HPDE6-E6E7 (cell line): ENCODE measurements around the gene SMAD3.

Experiments
- DNase-seq: peaks from one replicate; pipeline ENCODE4 v3.0.0; 2011; ENCODE audit warnings: missing footprints; ENCODE audit errors: extremely low spot score

The SMAD3 gene

DNA sequence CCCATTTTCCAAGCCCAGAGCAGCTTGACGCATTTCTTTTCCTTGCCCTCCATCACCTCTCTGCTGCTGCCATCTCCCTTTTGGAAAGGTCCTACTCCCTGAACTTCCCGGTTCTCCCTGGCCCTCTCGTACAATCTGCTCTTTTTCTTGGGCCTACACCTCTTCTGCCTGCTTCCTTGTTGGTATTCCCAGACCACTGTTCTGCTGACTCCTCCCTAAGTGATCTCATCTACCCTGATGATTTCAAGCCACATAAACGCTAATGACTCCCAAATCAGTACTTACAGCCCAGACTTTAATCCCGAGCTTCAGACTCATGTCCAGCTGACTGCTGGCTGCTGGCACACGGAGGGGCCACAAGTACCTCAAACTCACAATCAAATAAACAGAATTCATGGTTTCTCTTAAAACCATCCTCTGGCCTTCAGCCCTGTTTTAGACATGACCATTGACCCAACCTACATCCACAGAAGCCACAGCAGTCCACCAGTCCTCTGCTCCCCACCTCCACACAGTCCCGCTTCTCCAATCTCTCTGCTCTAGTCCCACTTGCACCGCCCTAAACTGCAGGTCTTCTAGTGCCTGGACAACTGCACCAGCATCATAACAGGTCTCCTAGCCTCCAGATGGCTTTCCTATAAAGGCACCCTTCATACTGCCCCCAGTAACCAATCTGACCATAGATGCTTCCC, 131.4 kb downstream of the SMAD3 start:
- DNase-seq = no peak

DNA sequence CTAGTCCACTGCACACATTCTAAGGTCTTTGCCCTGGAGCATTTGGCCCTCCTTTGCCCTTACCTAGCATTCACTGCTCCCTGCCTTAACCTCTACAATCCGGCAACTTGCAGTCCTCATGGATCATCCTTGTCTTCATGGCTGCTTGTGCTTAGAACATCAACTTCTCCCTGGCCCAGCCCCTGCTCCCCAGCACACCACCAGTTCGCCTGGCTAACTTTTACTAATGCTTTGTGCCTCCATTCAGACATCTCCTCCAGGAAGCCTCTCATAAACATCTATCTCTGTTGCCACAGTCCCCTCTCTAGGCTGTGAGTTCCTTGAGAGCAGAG, 131.9 kb downstream of the SMAD3 start:
- DNase-seq = no peak

GRCh38 chr15:67198157-67198754, 132.9 kb downstream of the SMAD3 start:
- no peak for DNase-seq

- no peak for DNase-seq
These were observed 134.0 kb downstream of the SMAD3 start for GRCh38 chr15:67199391-67199790.

DNA sequence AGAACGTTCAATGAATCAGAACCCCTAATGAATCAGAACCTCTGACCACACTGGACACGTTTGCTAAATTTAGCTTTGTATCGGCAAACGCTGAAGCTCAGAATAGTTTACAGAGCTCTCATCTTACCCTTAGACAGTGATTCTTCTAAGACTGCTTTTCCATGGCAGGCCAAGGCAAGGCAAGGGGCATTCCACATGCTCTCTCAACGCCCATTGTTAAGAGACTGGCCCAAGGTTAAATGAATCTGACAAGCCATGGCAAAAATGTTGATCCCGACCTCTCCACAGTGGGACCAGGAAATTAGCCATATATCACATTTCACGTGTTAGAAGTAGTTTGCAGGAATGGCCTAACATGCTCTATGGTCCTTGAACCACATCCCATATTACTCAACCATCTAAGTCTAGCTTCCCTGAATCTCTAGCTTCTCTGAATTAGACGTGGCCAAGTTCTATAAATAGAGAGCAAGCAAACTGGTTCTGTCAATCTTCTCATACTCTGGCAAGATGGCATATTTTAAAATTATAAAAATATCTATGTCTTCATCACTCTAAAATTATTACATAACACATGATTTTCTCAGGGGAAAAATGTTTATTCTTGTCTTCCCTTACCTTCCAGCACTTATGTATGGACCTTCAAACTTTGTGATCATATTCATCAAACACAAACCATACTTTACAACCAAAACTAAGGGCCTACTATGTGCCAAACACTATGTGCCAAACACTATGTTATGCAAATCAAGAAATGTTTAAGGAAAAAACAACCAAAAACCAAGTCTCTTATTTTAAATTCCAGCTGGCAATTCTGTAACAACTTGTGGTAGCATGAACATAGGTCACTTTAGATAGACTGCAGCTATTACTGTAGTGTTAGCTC, 134.7 kb downstream of the SMAD3 start:
- no peak for DNase-seq

GRCh38 chr15:67201136-67201535, 135.7 kb downstream of the SMAD3 start:
- no peak for DNase-seq

GRCh38 chr15:67202091-67202490, 136.7 kb downstream of the SMAD3 start:
- no peak for DNase-seq

- DNase-seq = no peak
These were observed 137.6 kb downstream of the SMAD3 start for GRCh38 chr15:67202991-67203390.

GRCh38 chr15:67207555-67208207, 142.3 kb downstream of the SMAD3 start:
- DNase-seq = no peak

- no peak for DNase-seq
These were observed 143.0 kb downstream of the SMAD3 start for GRCh38 chr15:67208396-67208795.

DNA sequence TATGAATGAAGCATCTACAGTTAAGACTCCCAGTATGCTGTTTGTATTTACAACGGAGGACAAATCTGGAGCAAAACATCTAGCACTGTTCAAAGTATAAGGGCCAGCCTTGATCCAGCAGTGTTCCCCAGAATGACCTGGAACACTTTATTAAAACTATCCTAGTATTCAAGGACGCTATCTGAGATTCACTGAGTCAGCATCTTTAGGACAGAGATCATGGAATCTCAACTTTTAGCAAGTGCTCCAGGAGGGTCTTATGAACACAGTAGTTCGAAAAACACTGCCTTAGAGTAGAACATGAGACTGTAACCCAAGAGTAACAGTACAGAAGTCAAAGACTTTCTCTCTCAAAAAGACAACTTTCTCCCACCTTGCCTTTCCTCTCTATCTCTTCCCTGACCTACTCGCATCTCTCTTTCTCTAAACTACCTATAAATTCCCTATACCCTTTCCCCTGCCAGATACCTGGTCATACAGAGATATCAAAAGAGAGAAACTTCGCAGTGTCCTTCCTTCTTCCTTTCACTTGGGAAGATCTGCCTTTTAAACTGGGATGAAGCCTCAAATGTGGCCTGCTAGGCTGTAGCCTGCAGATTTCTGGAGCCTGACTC, 145.3 kb downstream of the SMAD3 start:
- DNase-seq = no peak

DNA sequence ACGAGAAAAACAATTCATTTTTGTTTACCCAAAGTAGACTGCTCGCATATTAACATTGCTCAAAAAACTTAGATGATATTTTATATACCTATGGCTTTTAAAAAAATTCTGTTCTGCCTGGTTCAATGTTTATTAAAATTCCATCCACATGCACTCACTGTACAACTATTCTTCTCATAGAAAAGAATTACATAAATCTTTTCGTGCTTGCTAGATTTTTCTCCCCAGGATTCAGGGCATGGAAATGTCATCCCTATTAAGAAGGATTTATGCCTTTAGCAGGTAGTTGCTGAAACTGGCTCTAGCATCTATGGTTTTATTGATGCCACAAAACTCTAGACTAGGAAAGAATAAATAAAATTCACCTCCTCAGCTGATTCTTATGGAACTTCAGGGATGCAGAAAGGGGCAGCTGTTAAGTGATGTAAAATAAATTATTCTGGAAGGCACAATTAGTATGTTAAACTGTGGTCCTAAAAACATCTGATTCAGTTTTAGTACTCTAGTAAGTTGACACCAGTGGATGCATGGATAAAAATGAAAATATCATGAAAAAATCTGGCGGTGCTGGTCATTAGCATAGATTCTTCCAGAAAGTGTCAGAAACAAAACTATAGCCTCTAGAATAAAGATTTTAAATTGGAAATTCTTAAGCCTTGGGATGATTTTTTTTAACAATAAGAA, 147.4 kb downstream of the SMAD3 start:
- DNase-seq = no peak

GRCh38 chr15:67215102-67215501, 149.7 kb downstream of the SMAD3 start:
- no peak for DNase-seq

DNA sequence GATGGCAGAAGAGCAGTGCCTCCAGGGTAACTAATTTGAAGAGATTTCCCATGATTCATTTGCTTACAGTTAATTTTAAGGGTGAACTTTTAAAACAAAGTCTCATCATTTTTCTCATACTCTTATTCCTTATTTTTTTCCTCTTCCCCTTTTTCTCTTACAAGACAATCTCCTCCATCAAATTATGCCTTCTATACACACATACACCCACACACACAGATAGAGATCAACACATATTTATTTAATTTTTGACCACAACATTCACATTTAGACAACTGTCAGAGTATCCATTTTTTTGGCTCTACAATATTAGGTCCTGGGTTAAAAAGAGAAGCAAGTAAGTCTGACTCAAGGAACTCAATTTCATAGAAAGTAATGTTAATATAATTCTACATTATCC, 151.5 kb downstream of the SMAD3 start:
- DNase-seq = no peak

GRCh38 chr15:67218428-67218827, 153.0 kb downstream of the SMAD3 start:
- no peak for DNase-seq

- DNase-seq = no peak
These were observed 153.9 kb downstream of the SMAD3 start for GRCh38 chr15:67219288-67219687.

DNA sequence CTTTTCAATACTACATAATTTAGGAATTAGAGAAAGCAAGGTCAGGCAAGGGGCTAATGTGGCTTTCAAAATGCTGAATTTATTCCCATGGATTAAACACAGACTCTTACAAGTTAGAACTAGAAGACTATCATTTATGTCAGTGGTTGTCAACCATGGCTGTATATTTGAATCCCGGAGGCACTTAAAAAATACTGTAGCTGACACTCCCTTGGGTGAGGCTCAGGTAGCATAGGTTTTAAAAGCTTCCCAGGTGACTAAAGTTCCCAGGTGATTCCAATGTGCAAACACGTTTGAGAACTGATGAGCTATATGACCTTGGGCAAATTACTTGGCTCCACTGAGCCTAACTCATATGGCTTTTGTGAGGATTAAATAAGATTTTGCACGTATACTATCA, 159.5 kb downstream of the SMAD3 start:
- peak; percentile 67 for DNase-seq

DNA sequence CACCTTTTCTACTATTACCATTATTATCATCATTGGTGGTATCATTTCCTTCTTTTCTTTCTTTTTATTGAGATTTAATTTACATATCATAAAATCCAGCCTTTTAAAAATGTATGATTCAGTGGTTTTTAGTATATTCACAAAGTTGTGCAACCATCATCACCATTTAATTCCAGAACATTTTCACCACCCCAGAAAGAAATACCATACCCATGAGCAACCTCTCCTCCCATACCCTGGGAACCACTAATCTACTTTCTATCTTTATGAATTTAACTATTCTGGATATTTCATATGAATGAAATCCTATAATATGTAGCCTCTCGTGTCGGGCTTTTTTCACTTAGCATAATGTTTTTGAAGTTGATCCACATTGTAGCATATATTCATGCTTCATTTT, 159.9 kb downstream of the SMAD3 start:
- no peak for DNase-seq

GRCh38 chr15:67227431-67227830, 162.0 kb downstream of the SMAD3 start:
- DNase-seq = no peak

GRCh38 chr15:67227846-67228245, 162.4 kb downstream of the SMAD3 start:
- DNase-seq = no peak

DNA sequence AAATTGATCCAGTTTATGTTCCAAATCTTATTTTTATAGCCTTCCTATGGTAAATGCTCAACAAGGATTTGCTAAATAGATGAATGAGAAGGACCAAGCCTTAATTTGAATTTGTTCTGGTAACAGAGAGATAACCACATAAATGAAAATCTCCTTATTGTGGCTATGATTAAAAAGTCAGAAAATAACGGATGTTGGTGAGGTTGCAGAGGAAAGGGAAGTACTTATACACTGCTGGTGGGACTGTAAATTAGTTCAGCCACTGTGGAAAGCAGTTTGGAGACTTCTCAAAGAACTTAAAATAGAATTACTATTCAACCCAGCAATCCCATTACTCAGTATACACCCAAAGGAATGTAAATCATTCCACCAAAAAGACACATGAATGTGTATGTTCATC, 162.9 kb downstream of the SMAD3 start:
- no peak for DNase-seq
